ENCODE results near the gene PRDM16.

DNA sequence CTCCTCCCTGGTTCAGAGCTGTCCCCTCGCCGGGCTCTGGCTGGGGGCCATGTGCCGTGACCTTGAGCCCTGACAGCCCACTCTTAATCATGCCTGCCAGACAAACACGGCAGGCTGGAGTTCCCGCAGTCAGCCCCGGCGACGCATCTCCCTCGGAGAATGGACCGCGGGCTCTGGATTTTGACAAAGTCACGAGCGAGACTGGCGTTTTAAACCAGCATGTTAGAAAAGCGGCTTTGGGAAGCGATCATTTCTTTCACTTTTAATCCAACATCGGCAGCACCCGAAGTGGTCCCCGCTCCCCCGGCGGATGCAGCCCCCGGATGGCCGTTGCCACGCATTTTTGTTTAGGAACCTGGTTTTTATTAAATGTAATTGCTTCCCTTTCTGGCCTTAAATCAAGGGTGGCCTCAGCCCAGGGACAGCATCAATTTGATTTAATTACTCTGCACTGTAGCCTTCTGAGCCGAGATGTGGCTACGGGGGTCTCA lies 70.9 kb downstream of the PRDM16 start:
- TF ChIP-seq, protein P1, sequence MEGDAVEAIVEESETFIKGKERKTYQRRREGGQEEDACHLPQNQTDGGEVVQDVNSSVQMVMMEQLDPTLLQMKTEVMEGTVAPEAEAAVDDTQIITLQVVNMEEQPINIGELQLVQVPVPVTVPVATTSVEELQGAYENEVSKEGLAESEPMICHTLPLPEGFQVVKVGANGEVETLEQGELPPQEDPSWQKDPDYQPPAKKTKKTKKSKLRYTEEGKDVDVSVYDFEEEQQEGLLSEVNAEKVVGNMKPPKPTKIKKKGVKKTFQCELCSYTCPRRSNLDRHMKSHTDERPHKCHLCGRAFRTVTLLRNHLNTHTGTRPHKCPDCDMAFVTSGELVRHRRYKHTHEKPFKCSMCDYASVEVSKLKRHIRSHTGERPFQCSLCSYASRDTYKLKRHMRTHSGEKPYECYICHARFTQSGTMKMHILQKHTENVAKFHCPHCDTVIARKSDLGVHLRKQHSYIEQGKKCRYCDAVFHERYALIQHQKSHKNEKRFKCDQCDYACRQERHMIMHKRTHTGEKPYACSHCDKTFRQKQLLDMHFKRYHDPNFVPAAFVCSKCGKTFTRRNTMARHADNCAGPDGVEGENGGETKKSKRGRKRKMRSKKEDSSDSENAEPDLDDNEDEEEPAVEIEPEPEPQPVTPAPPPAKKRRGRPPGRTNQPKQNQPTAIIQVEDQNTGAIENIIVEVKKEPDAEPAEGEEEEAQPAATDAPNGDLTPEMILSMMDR (IDR thresholded peaks at IDR 0.05), result no peak
- no peak for TF ChIP-seq POLR2A (IDR thresholded peaks at IDR 0.05)
